K562 (cell line): ENCODE results near the gene NRSN2. TPM values are rescaled to one million over a fixed set of nuclear protein-coding genes. Genes with fewer than 3 reads are reported as not detected.
A peak's percentile ranks its signal among the peaks of the same experiment; 100 is the strongest.

Source experiments
- CEBPG ChIP-seq, 3 experiments: fragments of 200-800 bp in 1 of 3; sonication (Bioruptor generic) in 1 of 3; sonication (generic) in 1 of 3; formaldehyde crosslinking in 1 of 3; IDR thresholded peaks in 2 of 3; conservative IDR thresholded peaks in 1 of 3; 2 replicates each; pipeline versions ENCODE4 v1.6.1 to v1.8.0; 2016 to 2022; ENCODE audit warnings: missing compliant biosample characterization in 2 of 3, missing genetic modification characterization in 2 of 3, mild to moderate bottlenecking in 1 of 3, missing genetic modification reagents in 1 of 3
- HDAC8 ChIP-seq: fragments of 450-650 bp; IDR thresholded peaks from 2 replicates; pipeline ENCODE4 v1.6.1; 2016; ENCODE audit warnings: mild to moderate bottlenecking, missing genetic modification characterization, moderate library complexity, missing compliant biosample characterization
- HNRNPH1 ChIP-seq: fragments of 200-400 bp; formaldehyde crosslinking; optimal IDR thresholded peaks from 2 replicates; pipeline ENCODE3; 2017; ENCODE audit warnings: low read depth, mild to moderate bottlenecking, low read length, moderate library complexity
- JUND ChIP-seq, 2 experiments: IDR thresholded peaks; 2 replicates in 1 of 2; 3 replicates in 1 of 2; pipeline ENCODE4 v1.6.1; 2011; ENCODE audit warnings: borderline replicate concordance in 2 of 2, low read depth in 2 of 2, low read length in 2 of 2, improper control_type of control experiment in 1 of 2, missing biosample characterization in 1 of 2, missing genetic modification characterization in 1 of 2, missing genetic modification reagents in 1 of 2
- KLF13 ChIP-seq: fragments of 450-650 bp; IDR thresholded peaks from 2 replicates; pipeline ENCODE4 v1.6.1; 2016; ENCODE audit warnings: missing genetic modification characterization, low read depth, mild to moderate bottlenecking, missing compliant biosample characterization, moderate library complexity, borderline replicate concordance
- MGA ChIP-seq: fragments of 450-650 bp; IDR thresholded peaks from 2 replicates; pipeline ENCODE4 v1.6.1; 2016; ENCODE audit warnings: mild to moderate bottlenecking, moderate library complexity
- NFRKB ChIP-seq: fragments of 450-650 bp; IDR thresholded peaks from 2 replicates; pipeline ENCODE4 v1.6.1; 2016; ENCODE audit warnings: low read depth
- POLR2AphosphoS5 ChIP-seq: IDR thresholded peaks from 2 replicates; pipeline ENCODE4 v1.6.1; 2011; ENCODE audit warnings: mild to moderate bottlenecking, low read depth, low read length, moderate library complexity; ENCODE audit not compliant: control insufficient read depth, insufficient read depth
- PTTG1 ChIP-seq: fragments of 450-650 bp; IDR thresholded peaks from 2 replicates; pipeline ENCODE4 v1.6.1; 2016; ENCODE audit warnings: low read depth, mild to moderate bottlenecking, missing genetic modification characterization, missing compliant biosample characterization
- ZNF311 ChIP-seq: fragments of 250-450 bp; sonication (Bioruptor Pico); IDR thresholded peaks from 2 replicates; pipeline ENCODE4 v1.4.0; 2020; ENCODE audit warnings: mild to moderate bottlenecking, moderate library complexity
- ZNF316 ChIP-seq: fragments of 450-650 bp; IDR thresholded peaks from 2 replicates; pipeline ENCODE4 v1.6.1; 2016
- ZNF586 ChIP-seq: fragments of 450-650 bp; formaldehyde crosslinking; conservative IDR thresholded peaks from 2 replicates; pipeline ENCODE4 v1.4.0; 2020; ENCODE audit warnings: mild to moderate bottlenecking, moderate library complexity
- polyA plus RNA-seq, 8 experiments: library from polyadenylated mRNA; depleted of rRNA in 4 of 8; stranded (reverse) in 5 of 8; unstranded in 3 of 8; fragments of >200 nt; fragmentation: Nextera tagmentation in 2 of 8; fragmentation: Illumina TruSeq in 1 of 8; extraction: Ambion mirVana in 2 of 8; extraction: Trizol in 1 of 8; gene quantifications; 2 replicates each; pipeline versions ENCODE4 v1.2.1 to v1.2.3, GENCODE V29; 2011 to 2014; ENCODE audit warnings: inconsistent platforms in 1 of 8, missing spikeins in 1 of 8
- total RNA-seq, 7 experiments: library from RNA; depleted of rRNA in 6 of 7; stranded (reverse); fragments of >200 nt in 6 of 7; fragmentation: Illumina TruSeq in 2 of 7; extraction: Trizol in 2 of 7; gene quantifications; 2 replicates each; pipeline versions ENCODE4 v1.2.1 to v1.2.3, GENCODE V29; 2011 to 2021; ENCODE audit warnings: low replicate concordance in 1 of 7

The NRSN2 gene
- total and polyA plus RNA-seq, 9 of the 15 experiments (the other 6 are each of a cell fraction or from before 2014, with no cell fraction given) = 7.5 to 29.7 (median 11.1) TPM

GRCh38 chr20:370977-371754, 24.3 kb downstream of the NRSN2 start (continued):
- TF ChIP-seq ZNF311 (CRISPR knock-in tag) (peak; percentile 65; the same call in 1 of the 2 replicates), HNRNPH1 (no peak), JUND (IDR thresholded peaks at IDR 0.05; ENCODE audit: borderline replicate concordance, low read depth, low read length) (peak; percentile 60), JUND (tag; IDR thresholded peaks at IDR 0.05; ENCODE audit: borderline replicate concordance, low read depth, low read length) (no peak; the same call in 2 of the 3 replicates), KLF13 (tag) (0 out of 2 replicates have a peak, but pooled peaks have one; percentile 6), CEBPG (CRISPR knock-in tag; IDR thresholded peaks at IDR 0.05) (no peak), CEBPG (tag; conservative IDR thresholded peaks at IDR 0.05 in 1 of 2, IDR thresholded peaks at IDR 0.05 in 1 of 2) (no peak), MGA (peak; percentile 30; the same call in 1 of the 2 replicates), HDAC8 (tag) (peak; percentile 23; the same call in 1 of the 2 replicates), NFRKB (peak; percentile 87), POLR2AphosphoS5 (no peak), PTTG1 (tag) (0 out of 2 replicates have a peak, but pooled peaks have one; percentile 59), ZNF316 (peak; percentile 94), ZNF586 (no peak)
